Activated CD4-positive, CD25-positive, alpha-beta regulatory T cell treated with anti-CD3 and anti-CD28 coated beads, Interleukin-2, amount 50 U/mL, for 72 hours (primary cell): ENCODE measurements around the gene CYB561.
A peak's percentile ranks its signal among the peaks of the same experiment; 100 is the strongest.
"Not testable (repeated sequence)": the region's sequence is repeated elsewhere in the genome, so short reads cannot be mapped to it uniquely, and the experiment has no call there.

ENCODE experiments used
- DNase-seq: peaks from one replicate; pipeline ENCODE4 v3.0.0; 2021

Gene CYB561

DNA sequence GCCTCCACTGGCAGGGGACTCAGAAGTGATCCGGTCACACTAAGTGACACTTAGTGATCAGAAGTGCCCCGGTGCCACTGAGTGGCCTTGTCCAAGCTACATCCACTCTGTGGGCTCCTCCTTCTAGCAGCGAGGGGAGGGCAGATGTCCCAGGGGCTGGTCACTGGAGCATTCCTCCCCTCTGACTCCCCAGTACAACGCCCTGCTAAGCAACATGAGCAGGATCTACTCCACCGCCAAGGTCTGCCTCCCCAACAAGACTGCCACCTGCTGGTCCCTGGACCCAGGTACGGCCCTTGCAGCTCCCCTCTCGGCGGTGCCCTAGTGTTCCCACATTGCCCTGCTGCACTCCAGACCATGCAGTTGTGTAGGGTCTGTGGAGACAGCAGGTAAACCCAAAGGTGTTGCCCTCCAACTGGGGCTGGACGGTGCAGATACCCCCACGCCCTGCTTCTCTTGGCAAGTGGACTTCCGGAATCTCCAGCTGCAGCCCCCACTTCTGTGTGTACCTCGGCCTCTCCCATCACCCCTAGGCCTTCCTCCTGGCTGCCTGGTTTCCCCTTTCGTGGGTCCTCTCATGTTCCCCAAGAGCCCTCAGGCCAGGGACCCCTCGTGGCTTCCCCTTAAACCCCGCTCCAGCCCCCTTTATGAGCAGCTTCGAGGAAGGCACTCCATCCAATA lies 32.8 kb upstream of the CYB561 start:
- DNase-seq = peak; percentile 68

DNA sequence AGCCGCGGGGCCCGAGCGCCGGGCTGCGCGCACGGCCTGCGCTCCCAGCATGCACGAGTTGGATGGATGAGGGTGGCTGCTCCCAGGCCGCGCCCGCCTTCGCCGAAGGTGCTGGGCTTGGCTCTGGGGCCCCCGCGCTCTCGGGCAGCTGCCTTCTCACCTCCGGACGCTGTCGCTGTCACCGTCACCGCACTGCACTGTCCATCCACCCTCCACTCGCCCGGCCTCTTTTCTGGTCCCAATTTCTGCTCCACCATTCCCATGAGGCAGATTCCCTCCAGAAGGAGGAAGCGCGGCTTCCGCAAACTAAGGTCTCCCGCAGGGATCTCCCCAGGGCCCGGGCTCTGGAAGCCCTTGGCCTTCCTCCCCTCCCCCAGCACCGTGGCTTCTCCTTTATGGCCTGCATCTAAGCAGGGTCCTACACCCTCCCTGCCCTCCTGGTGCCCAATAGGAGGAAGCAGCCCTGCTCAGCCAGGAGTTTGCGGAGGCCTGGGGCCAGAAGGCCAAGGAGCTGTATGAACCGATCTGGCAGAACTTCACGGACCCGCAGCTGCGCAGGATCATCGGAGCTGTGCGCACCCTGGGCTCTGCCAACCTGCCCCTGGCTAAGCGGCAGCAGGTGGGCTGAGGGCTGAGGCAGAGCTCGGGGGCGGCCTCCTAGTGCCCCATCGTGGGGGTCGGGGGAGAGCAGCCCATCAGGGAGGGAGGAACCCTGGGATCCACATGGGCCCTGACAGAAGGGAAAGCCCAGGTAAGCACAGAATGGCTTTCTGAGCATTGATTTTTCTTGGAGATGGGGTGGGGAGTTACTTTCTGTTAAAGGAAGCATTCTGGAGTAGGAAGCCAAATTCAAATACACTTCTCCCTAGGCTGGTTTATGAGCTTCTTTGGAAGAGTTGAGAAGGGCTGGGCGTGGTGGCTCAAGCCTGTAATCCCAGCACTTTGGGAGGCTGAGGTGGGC lies 31.7 kb upstream of the CYB561 start:
- DNase-seq = no peak

DNA sequence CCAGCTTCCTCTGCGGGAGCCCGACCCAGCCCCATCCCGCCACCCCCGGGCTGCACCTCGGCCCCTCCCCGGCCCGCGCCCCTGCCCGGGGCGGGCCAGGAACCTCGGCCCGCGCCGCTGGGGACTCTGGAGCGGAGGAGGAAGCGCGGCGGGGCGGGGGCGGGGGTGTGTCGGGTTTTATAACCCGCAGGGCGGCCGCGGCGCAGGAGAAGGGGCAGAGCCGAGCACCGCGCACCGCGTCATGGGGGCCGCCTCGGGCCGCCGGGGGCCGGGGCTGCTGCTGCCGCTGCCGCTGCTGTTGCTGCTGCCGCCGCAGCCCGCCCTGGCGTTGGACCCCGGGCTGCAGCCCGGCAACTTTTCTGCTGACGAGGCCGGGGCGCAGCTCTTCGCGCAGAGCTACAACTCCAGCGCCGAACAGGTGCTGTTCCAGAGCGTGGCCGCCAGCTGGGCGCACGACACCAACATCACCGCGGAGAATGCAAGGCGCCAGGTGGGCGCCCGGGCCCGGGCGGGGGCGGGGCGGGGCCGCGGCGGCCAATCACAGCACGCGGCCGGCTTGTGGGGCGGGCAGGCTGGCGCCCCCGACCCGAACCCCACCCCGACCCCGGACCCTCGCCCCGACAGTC lies 30.9 kb upstream of the CYB561 start, which contains the start of gene ACE:
TSS of gene ACE (plus strand) at position 208 of the 626 bp plus-strand sequence. CDS start at position 242, 34 bp downstream.
- no peak for DNase-seq

DNA sequence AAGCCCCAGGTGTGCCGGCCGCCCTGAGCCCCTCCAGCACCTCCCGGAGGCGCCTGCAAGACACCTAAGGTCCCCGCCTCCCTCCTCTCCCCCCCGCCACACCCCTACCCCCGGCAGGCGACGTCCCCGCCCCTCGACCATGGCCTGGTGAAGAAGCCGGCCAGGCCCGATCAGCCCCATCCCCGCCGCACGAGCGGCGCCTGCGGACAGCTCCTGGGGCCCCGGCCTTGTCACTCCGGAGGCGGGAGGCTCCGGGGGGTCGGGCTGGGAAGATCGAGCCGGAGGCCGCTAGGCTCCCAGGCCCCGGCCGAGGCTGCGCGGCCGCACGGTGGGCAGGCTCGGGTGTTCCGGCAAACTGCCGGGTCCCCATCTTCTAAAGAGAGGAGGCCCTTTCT lies 30.4 kb upstream of the CYB561 start:
- DNase-seq = no peak

DNA sequence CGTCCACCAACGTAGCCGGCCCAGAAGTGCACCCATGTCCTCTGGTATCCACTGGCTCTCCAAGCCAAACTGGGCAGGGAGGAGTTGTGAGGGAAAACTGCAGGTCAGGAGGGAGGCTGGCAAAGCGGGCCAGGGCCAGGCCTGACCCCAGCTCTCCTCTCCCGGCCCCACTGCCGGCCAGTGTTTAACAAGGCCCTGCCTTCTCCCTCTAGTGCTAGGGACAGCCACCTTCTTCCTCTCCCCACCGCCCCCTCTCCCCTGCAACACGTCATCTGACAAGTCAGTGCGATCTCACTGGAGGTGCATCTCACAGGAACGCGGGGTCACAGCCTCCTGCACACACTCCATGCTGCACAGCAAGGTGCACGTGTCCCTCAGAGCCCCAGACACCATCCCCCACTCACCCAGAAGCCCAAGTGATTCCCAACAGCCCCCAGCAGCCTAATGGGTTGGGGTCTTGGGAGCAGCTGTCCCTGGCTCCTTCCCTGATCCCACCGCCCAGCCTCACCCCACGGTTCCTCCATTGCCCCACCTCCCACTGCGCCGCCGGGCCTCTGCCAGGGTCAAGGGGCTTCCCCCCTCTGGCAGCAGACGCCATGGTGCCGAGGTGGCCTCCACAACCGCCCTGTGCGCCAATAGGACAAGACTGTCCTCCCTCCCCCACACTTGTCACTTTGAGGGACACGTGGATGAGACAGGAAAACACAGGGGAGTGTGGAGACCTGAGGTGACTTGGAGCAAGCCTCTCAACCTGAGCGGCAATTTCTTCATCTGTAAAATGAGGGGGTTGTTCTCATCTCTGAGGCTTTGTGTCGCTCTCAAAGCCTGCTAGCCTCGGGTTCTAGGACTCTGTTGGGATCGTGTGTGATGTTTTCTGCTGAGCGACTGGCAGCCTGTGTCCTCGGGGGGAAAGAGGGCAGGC lies 29.6 kb upstream of the CYB561 start:
- no peak for DNase-seq

DNA sequence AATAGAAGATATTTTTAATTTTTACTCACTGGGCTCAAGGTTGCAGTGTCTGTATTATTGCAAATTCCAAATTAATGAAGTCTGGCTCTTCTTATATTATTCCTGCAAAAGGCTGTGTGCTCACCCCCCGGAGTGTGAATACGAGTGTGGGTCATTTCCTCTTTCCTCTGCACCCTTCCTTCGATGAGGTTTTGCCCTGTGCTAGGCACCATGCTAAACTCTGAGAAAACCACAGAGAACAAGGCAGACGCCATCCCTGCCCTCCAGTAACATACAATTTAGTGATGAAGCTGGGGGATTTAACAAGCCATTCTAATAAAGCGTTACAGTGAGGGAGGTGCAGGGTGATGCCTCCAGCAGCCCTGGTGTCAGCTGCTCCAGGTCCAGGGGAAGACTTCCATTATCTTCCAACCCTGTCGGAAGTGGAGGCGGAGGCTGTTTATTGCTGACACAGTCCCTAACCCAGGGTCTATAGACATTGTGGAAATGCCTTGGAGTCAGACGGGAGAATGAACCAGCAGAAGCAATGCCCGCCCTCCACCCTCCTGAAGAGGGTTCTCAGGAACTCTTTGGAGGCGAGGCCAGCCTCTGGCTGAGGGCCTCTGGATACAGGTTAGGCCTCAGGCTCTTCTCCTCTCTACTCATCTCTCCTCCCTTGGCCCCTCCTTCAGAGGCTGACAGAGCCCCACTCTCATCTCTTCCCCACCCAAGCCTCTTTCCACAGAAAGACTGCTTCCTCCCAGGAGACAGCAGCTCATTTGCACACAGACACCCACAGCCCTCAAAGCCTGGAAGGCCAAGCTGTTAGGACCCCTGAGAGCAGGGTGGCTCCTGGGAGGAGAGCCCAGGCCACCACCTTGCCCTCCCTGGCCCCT lies 28.7 kb upstream of the CYB561 start:
- DNase-seq = no peak

DNA sequence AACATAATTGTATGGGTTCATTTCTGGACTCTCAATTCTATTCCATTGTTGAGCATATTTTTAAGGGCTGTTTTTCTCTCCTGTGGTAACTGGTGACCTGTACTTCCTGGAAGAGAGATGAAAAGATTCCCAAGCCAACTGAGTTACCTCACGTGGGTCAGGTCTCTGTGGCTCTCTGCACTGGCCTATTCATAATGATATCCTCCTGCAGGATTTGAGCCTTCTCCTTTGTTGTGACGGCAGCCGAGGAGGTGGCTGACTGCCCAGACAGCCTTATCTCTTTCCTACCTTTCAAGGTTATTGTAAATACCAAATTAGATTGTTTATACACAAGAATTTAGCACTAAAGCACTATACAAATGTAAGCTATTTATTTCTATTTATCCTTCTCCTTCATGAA lies 28.1 kb upstream of the CYB561 start:
- DNase-seq = no peak

DNA sequence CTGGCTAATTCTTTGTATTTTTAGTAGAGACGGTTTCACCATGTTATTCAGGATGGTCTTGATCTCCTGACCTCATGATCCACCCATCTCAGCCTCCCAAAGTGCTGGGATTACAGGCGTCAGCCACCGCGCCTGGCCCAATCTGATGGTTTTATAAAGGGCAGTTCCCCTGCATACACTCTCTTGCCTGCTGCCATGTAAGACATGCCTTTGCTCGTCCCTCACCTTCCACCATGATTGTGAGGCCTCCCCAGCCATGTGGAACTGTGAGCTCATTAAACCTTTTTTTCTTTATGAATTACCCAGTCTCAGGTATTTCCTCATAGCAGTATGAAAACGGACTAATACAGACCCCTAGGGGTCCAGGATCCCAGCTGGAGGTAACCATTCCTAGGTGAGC lies 22.0 kb upstream of the CYB561 start:
- DNase-seq = not testable (repeated sequence)

DNA sequence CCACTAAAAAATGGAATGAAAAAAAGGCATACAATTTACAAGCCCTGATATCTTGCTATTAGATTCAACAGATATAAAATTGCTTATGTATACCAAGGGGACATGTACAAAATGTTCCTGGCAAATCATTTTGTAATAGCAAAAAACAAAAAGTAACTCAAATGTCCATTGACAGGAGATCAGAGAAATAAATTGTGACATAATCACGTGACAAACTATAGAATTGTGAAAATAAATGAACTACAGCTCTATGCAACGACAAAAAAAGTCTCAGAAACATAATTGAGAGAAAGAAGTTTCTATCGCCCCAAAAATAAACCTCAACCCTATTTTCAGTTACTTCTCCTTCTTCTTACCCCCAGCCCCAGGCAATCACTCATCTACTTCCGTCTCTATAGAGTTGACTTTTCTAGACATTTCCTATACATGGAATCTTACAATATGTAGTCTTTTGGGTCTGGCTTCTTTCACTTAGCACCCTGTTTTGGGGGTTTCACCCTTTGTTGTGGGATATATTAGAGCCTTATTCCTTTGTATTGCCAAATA lies 18.7 kb upstream of the CYB561 start:
- DNase-seq = no peak

DNA sequence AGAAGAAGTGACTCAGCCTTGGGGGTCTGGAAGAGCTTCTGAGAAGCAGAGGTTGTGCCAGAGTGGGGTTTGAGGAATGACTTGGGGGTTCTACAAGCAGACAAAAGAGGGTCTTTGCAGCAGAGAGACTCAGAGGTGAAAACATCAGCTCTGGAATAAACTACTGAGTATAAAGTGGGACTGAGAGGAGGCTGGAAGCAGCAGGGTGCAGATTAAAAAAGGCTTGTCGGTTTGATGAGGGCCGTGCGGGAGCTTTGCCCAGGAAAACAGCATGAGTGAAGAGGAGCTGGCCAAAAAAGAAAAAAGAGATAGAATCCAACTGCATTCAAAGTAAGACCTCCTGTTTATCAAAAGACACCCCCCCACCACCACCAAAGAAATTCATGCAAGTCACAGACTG lies 17.7 kb upstream of the CYB561 start:
- no peak for DNase-seq

DNA sequence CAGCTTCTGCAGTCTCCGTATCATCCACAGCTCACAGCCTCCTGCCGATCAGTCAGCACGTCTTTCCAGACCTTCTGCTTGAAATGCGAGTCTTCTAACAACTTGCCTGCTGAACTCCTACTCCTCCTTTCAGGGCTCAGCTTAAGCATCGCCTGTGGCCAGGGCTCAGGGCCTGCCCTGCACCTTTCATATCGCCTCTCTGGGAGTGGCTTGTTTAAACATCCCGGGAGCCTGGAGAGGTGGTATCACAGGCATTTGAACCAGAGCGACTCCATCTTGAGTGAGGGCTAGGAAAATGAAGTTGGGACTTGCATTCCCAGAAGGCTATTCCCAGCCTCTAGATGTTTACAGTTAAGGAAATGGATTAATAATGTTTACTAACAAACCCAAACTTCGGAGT lies 13.9 kb upstream of the CYB561 start:
- DNase-seq = no peak

DNA sequence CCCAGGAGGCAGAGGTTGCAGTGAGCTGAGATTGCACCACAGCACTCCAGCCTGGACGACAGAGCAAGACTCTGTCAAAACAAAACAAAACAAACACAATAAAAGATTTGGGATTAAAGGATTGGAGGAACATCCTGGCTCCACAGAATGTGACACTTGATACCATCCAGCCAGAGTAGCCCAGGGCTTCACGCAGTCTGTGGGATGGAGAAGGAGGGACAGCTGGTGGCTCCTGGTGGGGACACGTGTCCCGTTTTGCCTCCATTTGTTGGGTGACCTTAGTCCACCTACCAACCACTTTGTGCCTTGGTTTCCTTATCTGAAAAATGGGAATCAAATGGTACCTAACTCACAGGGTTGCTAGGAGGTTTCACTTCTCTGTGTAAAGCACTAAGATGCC lies 12.4 kb upstream of the CYB561 start:
- no peak for DNase-seq

DNA sequence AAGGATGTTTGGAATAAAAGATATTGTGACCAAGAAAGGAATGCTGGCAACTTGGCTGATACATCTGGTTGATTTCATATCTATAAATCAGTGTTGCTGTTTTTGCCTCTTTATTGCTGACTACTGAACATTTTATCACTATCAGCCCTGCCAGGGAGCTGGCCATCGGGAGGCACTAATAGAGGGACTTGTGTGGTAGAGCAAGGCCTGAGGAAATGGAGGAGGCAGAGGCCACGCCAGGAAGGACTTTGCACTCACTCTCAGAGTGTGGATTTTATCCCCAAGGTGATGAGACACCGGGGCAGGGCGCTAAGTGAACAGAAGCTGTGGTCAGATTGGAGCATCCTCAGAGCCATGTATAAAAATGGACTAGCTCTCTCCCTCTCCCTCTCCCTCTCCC lies 9.3 kb upstream of the CYB561 start:
- no peak for DNase-seq

DNA sequence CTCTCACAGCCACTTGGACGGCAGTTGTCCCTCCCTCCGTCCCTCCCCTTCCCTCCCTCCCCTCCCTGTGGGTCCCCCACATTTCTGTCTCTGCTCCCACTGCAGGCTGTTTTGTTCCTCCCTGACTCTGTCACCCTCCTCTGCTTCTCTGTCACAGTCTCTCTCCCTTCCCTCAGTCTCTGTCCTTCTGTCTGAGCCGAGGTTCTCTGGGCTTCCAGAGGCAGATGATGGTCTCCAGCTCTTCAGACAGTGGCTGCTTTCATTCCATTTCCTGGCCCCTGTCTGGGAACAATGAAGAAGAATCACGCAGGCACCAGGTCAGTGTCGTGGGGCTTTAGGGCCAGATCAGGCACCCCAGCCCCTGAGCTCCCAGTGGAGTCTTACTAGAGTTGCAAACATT lies 8.8 kb upstream of the CYB561 start:
- DNase-seq = no peak

DNA sequence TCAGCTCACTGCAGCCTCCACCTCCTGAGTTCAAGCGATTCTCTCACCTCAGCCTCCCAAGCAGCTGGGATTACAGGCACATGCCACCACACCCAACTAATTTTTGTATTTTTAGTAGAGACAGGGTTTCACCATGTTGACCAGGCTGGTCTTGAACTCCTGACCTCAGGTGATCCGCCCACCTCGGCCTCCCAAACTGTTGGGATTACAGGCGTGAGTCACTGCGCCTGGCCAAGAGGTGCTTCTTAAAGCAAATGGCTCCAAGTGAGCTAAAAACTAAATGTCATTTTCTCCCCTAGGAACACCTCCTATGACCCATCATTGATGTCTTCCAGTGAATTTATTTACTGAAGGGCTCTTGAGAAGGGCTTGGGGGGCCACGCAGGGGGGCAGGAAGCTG lies 8.3 kb upstream of the CYB561 start:
- not testable (repeated sequence) for DNase-seq

DNA sequence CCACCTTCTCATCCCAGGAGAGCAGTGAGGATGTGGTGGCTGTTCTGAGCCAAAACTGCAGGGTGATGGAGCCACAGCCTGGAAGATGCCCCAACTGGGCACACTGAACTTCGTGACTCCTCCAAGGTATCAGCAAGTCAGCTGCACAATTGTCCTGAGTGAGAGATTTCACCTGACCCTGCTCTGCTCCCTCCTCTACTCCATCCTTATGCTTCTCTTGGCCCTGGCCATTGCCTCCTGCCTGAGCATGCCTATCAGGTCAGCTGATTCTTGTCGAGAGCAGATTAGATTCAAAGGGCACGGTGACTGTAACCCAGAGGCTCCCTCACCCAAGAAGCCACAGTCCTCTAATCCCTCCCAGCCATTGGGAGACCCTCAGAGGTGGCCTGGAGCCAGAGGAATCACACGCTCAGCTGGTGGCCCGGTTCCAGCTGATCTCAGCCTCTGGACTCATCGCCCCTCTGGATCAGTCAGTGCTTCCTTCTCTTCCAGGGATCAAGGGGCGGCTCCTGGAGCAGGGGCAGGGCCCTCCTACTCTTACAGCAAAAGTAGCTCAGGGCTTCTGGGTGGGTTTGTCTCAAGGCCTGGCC lies 7.0 kb upstream of the CYB561 start:
- DNase-seq = no peak

DNA sequence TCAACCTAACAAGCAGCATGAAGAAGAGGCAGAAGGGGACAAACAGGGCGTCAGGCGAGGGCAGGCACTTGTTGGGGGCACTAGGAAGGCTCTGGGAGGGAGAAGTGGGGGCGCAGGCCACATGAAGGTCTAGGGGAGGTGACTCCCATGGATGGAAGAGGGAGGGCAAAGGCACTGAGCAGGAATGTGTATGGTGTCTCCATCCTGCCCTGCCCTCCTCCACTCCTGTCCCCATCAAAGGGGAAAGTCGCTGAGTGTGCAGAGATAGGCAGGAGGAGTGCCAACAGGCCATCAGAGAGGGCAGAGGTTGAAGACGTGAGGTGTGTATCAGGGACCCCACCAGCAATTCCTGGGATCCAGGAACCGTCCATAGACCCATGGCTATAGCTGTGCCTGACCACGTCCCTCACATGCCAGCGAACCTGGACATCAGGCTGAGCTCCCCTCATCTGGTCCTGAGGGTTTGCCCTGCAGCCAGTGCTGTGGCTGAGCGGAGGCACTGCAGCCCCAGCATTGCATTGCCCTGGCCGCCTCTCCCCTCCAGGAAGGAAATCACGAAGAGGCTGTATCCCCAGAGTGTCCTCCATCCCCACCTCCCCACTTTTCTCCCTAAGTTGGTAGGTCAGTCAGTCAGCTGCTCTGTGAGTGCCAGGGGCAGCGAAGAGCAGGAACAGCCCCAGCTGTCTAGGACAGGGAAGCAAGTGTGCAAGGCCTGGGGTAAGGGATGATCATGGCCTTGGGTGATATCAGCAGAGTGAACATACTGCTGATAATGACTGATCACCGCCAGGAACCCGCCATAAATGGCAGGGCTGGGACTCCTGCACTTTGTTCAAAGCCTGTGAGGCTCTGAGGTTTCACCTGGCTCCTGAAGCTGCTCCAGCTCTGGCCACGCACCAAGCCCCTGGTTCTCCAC lies 6.2 kb upstream of the CYB561 start:
- no peak for DNase-seq

DNA sequence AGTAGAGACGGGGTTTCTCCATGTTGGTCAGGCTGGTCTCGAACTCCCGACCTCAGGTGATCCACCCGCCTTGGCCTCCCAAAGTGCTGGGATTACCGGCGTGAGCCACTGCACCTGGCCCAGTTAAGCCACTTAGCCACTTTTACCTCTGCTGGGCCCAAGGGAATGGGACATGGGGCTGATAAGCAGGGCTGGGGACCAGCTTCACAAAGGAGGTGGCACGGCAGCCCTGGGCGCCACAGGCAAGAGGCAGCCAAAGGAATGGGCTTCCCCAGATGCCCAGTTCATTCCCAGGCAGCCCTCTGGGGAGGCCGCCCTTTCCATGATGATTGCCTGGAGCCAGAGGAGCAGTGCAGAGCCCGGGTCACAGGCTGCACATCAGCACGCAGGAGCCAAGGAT lies 5.0 kb upstream of the CYB561 start:
- no peak for DNase-seq

DNA sequence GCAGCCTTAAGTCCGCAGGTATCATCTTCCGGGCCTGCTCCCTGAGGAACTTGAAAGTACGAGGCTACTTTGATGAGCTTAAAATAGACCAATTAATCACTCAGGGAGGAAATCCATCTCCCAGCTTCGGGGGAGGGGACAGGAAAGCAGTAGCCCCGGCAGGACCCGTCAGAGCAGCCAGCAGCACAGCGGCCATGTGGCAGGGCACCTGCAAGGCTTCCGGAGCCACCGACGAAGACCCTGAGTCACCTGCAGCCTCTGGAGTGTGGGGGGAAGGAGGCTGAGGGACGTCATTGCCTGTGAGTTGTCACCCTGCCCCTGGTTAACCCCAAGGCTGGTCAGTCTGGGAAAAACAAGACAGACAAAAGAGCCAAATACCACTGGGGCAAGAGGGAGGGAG lies 4.4 kb upstream of the CYB561 start:
- DNase-seq = no peak

DNA sequence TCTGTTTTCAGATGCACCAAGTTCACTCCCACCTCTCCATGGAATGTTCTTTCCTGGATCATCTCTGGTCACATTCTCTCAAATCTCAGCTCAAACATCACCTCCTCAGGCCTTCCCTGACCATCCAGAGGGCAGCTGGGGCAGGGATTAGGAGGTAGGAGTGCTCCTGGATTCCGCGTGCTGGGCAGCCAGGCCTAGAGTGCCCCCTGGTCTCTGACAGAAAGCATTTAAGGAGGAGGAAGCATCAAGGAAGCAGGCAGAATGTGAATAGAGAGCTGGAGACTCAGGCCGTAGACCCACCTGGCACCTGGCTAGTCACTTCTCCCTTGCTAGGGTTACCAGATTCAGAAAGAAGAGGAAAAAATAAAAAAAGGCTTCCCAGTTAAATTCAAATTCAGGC lies 2.5 kb upstream of the CYB561 start:
- DNase-seq = no peak
